ENCODE results near the gene SSBP3.
"Not testable (repeated sequence)": the region's sequence is repeated elsewhere in the genome, so short reads cannot be mapped to it uniquely, and the experiment has no call there.

Gene SSBP3

GRCh38 chr1:54437783-54438182, 31.6 kb upstream of the SSBP3 start:
- H3K4me3 ChIP-seq (ENCODE audit: low read depth, low read length), result no peak overlapping the region
- no peak for DNase-seq (ENCODE audit: low read depth)
- no peak for TF ChIP-seq CTCF (IDR thresholded peaks at IDR 0.05; ENCODE audit: control insufficient read depth, extremely low read depth, insufficient read depth)

DNA sequence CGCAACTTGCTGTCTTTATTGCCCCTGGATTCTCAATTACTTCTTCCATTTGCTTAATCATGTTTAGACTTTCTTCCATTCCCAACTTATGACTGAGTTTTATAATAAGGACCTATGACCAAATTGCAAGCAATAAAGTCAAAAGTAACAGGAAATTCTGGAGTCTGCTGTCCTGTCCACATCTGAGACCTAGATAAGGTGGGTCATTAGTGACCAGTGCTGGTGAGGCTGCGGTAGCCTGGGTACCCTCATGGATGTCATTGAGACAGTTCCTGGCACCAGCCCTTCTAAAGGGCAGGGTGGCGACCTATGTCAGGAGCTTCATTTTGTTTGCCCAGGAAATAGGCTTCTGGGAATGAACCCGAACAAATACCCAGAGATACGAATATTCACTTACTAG, 30.6 kb upstream of the SSBP3 start:
- no peak for TF ChIP-seq CTCF (IDR thresholded peaks at IDR 0.05; ENCODE audit: control insufficient read depth, extremely low read depth, insufficient read depth)
- H3K4me3 ChIP-seq (ENCODE audit: low read depth, low read length), result no peak overlapping the region
- no peak for DNase-seq (ENCODE audit: low read depth)

- no peak for DNase-seq (ENCODE audit: low read depth)
- no peak for TF ChIP-seq CTCF (IDR thresholded peaks at IDR 0.05; ENCODE audit: control insufficient read depth, extremely low read depth, insufficient read depth)
- H3K4me3 ChIP-seq (ENCODE audit: low read depth, low read length), result no peak overlapping the region
Observed at GRCh38 chr1:54429838-54430237, 23.6 kb upstream of the SSBP3 start.

DNA sequence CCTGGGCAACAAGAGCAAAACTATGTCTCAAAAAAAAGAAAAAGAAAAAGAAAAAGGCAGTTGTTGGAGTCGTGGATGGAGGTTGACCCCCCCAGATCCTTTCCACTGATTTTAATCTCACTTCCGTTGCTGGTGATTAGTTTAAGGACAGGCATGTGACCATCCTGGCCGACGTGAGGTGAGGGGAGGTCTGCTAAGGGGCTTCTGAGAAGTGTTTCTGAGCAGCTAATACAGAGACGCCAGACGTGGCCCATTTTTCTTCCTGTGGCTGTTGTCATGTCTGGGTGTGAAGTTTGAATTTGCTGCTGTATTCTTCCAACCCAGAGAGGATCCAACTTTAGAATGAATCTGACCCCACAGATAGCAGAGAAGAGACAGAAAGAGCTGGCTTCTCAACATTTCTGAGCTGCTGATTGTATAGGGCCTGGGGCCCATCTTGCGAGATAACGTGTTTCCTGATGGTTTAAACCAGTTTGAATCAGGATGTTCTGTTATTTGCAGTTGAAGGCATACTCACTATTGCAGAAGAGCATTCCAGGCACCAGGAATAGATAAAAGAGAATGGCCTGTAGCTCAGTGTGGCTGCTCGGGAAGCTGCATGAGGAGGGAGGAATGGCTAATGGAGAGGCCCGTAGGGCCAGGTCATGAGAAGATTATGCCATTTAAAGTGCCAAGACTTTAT, 22.8 kb upstream of the SSBP3 start:
- no peak for DNase-seq (ENCODE audit: low read depth)
- H3K4me3 ChIP-seq (ENCODE audit: low read depth, low read length), result no peak overlapping the region
- TF ChIP-seq CTCF (IDR thresholded peaks at IDR 0.05; ENCODE audit: control insufficient read depth, extremely low read depth, insufficient read depth), result no peak

DNA sequence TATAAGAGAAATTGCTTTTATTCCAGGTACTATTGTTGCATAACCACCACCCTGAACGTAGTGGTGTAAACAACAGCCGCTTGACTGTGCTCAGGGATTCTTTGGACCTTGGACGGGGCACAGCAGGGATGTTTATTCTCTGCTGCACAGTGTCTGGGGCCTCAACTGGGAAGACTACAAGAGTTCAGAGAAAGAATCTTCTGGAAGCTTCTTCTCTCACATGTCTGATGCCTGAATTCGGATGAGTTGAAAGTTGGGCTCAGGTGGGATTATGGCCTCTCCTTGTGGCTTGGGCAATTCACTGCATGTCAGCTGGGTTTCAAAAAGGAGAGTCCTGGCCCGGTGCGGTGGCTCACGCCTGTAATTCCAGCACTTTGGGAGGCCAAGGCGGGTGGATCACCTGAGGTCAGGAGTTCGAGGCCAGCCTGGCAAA, 19.0 kb upstream of the SSBP3 start:
- TF ChIP-seq CTCF (IDR thresholded peaks at IDR 0.05; ENCODE audit: control insufficient read depth, extremely low read depth, insufficient read depth), result no peak
- H3K4me3 ChIP-seq (ENCODE audit: low read depth, low read length), result no peak overlapping the region
- DNase-seq (ENCODE audit: low read depth), result no peak

- DNase-seq (ENCODE audit: low read depth), result no peak
- TF ChIP-seq CTCF (IDR thresholded peaks at IDR 0.05; ENCODE audit: control insufficient read depth, extremely low read depth, insufficient read depth), result no peak
- no peak overlapping the region for H3K4me3 ChIP-seq (ENCODE audit: low read depth, low read length)
Observed at GRCh38 chr1:54424398-54424797, 18.2 kb upstream of the SSBP3 start.

DNA sequence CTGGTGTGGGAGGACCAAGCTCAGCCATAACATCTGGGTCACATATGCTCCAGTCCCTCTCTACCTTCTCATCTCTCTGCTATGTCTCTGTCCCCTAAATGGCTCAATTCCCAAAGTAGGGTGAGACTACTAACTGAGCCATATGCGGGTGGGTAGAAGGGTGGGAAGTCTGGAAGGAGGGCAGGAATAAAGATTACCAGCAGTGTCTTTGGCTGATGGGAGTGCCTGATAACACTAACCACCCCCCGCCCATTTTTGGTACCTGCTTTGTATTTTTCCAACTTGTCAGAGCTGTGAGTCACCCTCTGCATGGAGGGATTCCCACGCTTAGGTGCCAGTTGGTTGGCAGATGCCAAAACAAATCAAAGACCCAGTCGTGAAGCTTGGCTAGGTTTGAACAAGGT, 14.9 kb upstream of the SSBP3 start:
- no peak for DNase-seq (ENCODE audit: low read depth)
- no peak overlapping the region for H3K4me3 ChIP-seq (ENCODE audit: low read depth, low read length)
- TF ChIP-seq CTCF (IDR thresholded peaks at IDR 0.05; ENCODE audit: control insufficient read depth, extremely low read depth, insufficient read depth), result no peak

GRCh38 chr1:54418598-54418997, 12.4 kb upstream of the SSBP3 start:
- DNase-seq (ENCODE audit: low read depth); H3K4me3 ChIP-seq (ENCODE audit: low read depth, low read length): not testable (repeated sequence)
